Measurements from ENCODE around the gene FZD1.
A peak's percentile ranks its signal among the peaks of the same experiment; 100 is the strongest.

Gene FZD1

GRCh38 chr7:91264046-91264923 is at the start of gene FZD1:
Gene FZD1, plus strand, starts transcription at chr7:91264433. Its CDS starts 448 bp downstream, at chr7:91264881.
- peak; percentile 40 to 97 (median 94) for DNase-seq

GRCh38 chr7:91226411-91226810 is 37.8 kb upstream of the FZD1 start:
- DNase-seq = no peak

GRCh38 chr7:91228327-91228726 is 35.9 kb upstream of the FZD1 start:
- DNase-seq = no peak

- DNase-seq = no peak
Measured at GRCh38 chr7:91228927-91229558, 35.2 kb upstream of the FZD1 start.

- DNase-seq = no peak
Measured at GRCh38 chr7:91230100-91230499, 34.1 kb upstream of the FZD1 start.

- no peak for DNase-seq
Measured at GRCh38 chr7:91230503-91230902, 33.7 kb upstream of the FZD1 start.

- DNase-seq = peak in 7 of 56 donors; percentile 1 to 22 (median 4)
Measured at GRCh38 chr7:91233212-91233611, 31.0 kb upstream of the FZD1 start.

- no peak for DNase-seq
Measured at GRCh38 chr7:91235211-91235832, 28.9 kb upstream of the FZD1 start.

- no peak for DNase-seq
Measured at GRCh38 chr7:91239171-91239604, 25.0 kb upstream of the FZD1 start.

- no peak for DNase-seq
Measured at GRCh38 chr7:91239772-91240171, 24.5 kb upstream of the FZD1 start.

- DNase-seq = no peak
Measured at GRCh38 chr7:91240376-91240941, 23.8 kb upstream of the FZD1 start.

GRCh38 chr7:91242097-91242844 is 22.0 kb upstream of the FZD1 start:
- no peak for DNase-seq

- no peak for DNase-seq
Measured at GRCh38 chr7:91243591-91244301, 20.5 kb upstream of the FZD1 start.

- no peak for DNase-seq
Measured at GRCh38 chr7:91247500-91247899, 16.7 kb upstream of the FZD1 start.

- DNase-seq = no peak
Measured at GRCh38 chr7:91248996-91249395, 15.2 kb upstream of the FZD1 start.

GRCh38 chr7:91249506-91250233 is 14.6 kb upstream of the FZD1 start:
- no peak for DNase-seq

GRCh38 chr7:91250706-91251105 is 13.5 kb upstream of the FZD1 start:
- no peak for DNase-seq

- no peak for DNase-seq
Measured at GRCh38 chr7:91251877-91252276, 12.4 kb upstream of the FZD1 start.

- DNase-seq = peak in 17 of 56 donors; percentile 4 to 55 (median 29)
Measured at GRCh38 chr7:91263384-91264045, 718 bp upstream of the FZD1 start.

All from nucleus accumbens (tissue), 56 donors.